K562 (cell line): ENCODE results near the gene NQO2. TPM values are rescaled to one million over a fixed set of nuclear protein-coding genes. Genes with fewer than 3 reads are reported as not detected.

ENCODE experiments used
- CBFA2T2 ChIP-seq: fragments of 450-650 bp; conservative IDR thresholded peaks from 2 replicates; pipeline ENCODE4 v1.6.1; 2017; ENCODE audit warnings: mild to moderate bottlenecking
- ETV1 ChIP-seq: fragments of 450-650 bp; conservative IDR thresholded peaks from 2 replicates; pipeline ENCODE4 v1.6.1; 2016; ENCODE audit warnings: missing genetic modification characterization, control low read depth, low read depth, missing compliant biosample characterization
- FOSL1 ChIP-seq: fragments of 200-800 bp; sonication (Bioruptor generic); conservative IDR thresholded peaks from 2 replicates; pipeline ENCODE4 v1.6.1; 2016; ENCODE audit warnings: missing genetic modification characterization, missing compliant biosample characterization
- FOXJ3 ChIP-seq: sonication (generic); formaldehyde crosslinking; IDR thresholded peaks from 2 replicates; pipeline ENCODE4 v1.4.0; 2020; ENCODE audit warnings: mild to moderate bottlenecking, missing genetic modification reagents
- FOXK2 ChIP-seq, 2 experiments: fragments of 450-650 bp; IDR thresholded peaks in 1 of 2; conservative IDR thresholded peaks in 1 of 2; 2 replicates each; pipeline ENCODE4 v1.6.1; 2016; ENCODE audit warnings: low read depth in 2 of 2, mild to moderate bottlenecking in 1 of 2
- HMGN3 ChIP-seq: IDR thresholded peaks from 2 replicates; pipeline ENCODE4 v1.6.1; 2011; ENCODE audit warnings: borderline replicate concordance, low read depth, mild to moderate bottlenecking, mixed read lengths, low read length; ENCODE audit not compliant: insufficient read length; ENCODE audit errors: extremely low read depth
- NCOA4 ChIP-seq: fragments of 450-650 bp; IDR thresholded peaks from 2 replicates; pipeline ENCODE4 v1.6.1; 2018; ENCODE audit warnings: mild to moderate bottlenecking; ENCODE audit not compliant: partially characterized antibody
- PHF20 ChIP-seq: fragments of 450-650 bp; IDR thresholded peaks from 2 replicates; pipeline ENCODE4 v1.6.1; 2018; ENCODE audit not compliant: partially characterized antibody
- POLR2AphosphoS2 ChIP-seq: IDR thresholded peaks from 2 replicates; pipeline ENCODE4 v1.6.1; 2012; ENCODE audit warnings: low read length, improper control_type of control experiment
- PRDM10 ChIP-seq: fragments of 450-650 bp; IDR thresholded peaks from 2 replicates; pipeline ENCODE4 v1.6.1; 2018; ENCODE audit not compliant: partially characterized antibody
- RERE ChIP-seq: sonication (generic); formaldehyde crosslinking; IDR thresholded peaks from 2 replicates; pipeline ENCODE4 v1.8.0; 2023; ENCODE audit warnings: missing genetic modification reagents, mild to moderate bottlenecking, borderline replicate concordance
- STAT5A ChIP-seq: IDR thresholded peaks from 2 replicates; pipeline ENCODE4 v1.6.1; 2012; ENCODE audit warnings: low read length, inconsistent platforms, borderline replicate concordance
- TAF7 ChIP-seq: fragments of 450-650 bp; IDR thresholded peaks from 2 replicates; pipeline ENCODE4 v1.6.1; 2016; ENCODE audit warnings: missing genetic modification characterization, missing compliant biosample characterization
- polyA plus RNA-seq, 8 experiments: library from polyadenylated mRNA; depleted of rRNA in 4 of 8; stranded (reverse) in 5 of 8; unstranded in 3 of 8; fragments of >200 nt; fragmentation: Nextera tagmentation in 2 of 8; fragmentation: Illumina TruSeq in 1 of 8; extraction: Ambion mirVana in 2 of 8; extraction: Trizol in 1 of 8; gene quantifications; 2 replicates each; pipeline versions ENCODE4 v1.2.1 to v1.2.3, GENCODE V29; 2011 to 2014; ENCODE audit warnings: inconsistent platforms in 1 of 8, missing spikeins in 1 of 8
- total RNA-seq, 7 experiments: library from RNA; depleted of rRNA in 6 of 7; stranded (reverse); fragments of >200 nt in 6 of 7; fragmentation: Illumina TruSeq in 2 of 7; extraction: Trizol in 2 of 7; gene quantifications; 2 replicates each; pipeline versions ENCODE4 v1.2.1 to v1.2.3, GENCODE V29; 2011 to 2021; ENCODE audit warnings: low replicate concordance in 1 of 7
- TF ChIP-seq, protein P1 (sequence below), 2 experiments: fragments of 450-650 bp; conservative IDR thresholded peaks; 2 replicates each; pipeline ENCODE4 v1.6.1; 2017; ENCODE audit warnings: mild to moderate bottlenecking in 2 of 2, moderate library complexity in 2 of 2

The NQO2 gene
- total and polyA plus RNA-seq, 9 of the 15 experiments (the other 6 are each of a cell fraction or from before 2014, with no cell fraction given) = 54.6 to 214 (median 116) TPM

DNA sequence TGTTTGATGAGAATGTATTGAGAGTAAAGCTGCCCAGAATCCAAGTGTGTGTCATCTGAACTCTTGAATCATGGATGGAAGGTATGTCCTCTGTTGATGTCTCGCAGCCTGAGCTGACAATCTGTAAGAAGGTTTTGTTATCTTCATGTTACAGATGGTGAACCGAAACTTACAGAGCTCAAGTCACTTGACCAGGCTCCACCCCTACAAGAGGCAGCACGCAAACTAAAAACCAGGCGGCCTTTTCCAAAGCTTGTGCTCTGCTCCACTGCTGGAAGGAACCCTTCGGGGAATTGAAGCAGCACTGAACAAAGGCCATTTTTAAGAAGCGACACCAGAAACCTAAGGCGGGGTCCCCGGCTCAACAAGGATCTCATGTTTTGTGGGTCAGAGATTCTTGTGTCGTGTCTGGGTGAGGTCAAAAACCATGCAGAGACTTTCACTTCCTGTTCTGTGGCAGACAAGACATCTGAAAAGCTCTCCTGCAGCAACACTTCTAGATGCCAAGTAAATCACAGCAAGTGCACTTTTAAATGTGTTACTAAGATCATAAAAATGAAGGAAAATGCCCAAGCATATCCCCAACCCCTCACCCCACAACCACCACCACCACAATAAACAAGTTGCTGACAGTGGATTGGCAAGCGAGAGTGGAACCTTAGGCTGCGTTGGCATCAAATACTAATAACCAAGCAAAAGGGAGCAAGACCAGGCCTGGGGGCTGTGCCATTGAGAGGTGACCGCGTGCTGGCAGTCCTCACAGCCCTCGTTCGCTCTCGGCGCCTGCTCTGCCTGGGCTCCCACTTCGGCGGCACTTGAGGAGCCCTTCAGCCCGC lies 27.3 kb downstream of the NQO2 start (continued):
- TF ChIP-seq NCOA4 (no peak), POLR2AphosphoS2 (no peak), CBFA2T2 (peak; percentile 87), ETV1 (peak; percentile 47; the same call in 1 of the 2 replicates), PHF20 (peak; percentile 27), RERE (CRISPR knock-in tag) (no peak), TAF7 (tag) (no peak; the same call in 1 of the 2 replicates), PRDM10 (peak; percentile 20), FOXJ3 (CRISPR knock-in tag) (no peak), FOXK2 (conservative IDR thresholded peaks at IDR 0.05 in 1 of 2, IDR thresholded peaks at IDR 0.05 in 1 of 2; ENCODE audit: low read depth in 2 of 2) (peak; percentile 75 to 81), HMGN3 (no peak), STAT5A (peak; percentile 41; the same call in 1 of the 2 replicates), FOSL1 (tag) (peak; percentile 71)
- TF ChIP-seq, protein P1, sequence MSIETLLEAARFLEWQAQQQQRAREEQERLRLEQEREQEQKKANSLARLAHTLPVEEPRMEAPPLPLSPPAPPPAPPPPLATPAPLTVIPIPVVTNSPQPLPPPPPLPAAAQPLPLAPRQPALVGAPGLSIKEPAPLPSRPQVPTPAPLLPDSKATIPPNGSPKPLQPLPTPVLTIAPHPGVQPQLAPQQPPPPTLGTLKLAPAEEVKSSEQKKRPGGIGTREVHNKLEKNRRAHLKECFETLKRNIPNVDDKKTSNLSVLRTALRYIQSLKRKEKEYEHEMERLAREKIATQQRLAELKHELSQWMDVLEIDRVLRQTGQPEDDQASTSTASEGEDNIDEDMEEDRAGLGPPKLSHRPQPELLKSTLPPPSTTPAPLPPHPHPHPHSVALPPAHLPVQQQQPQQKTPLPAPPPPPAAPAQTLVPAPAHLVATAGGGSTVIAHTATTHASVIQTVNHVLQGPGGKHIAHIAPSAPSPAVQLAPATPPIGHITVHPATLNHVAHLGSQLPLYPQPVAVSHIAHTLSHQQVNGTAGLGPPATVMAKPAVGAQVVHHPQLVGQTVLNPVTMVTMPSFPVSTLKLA (conservative IDR thresholded peaks at IDR 0.05) = peak in 1 of 2 experiments; percentile 54; a peak in 2 of 4 replicates
